Renal cortical epithelial cell (primary cell): ENCODE measurements around the gene HIF1A. TPM values are rescaled to one million over a fixed set of nuclear protein-coding genes. Genes with fewer than 3 reads are reported as not detected.
"Not testable (repeated sequence)": the region's sequence is repeated elsewhere in the genome, so short reads cannot be mapped to it uniquely, and the experiment has no call there.

Source experiments
- DNase-seq: peaks from one replicate; pipeline ENCODE4 v3.0.0-alpha.2; 2011; ENCODE audit warnings: low read depth
- total RNA-seq: library from RNA; depleted of rRNA; stranded (reverse); fragments of >200 nt; gene quantifications from 2 replicates; pipeline ENCODE4 v1.2.3, GENCODE V29; 2014

Gene HIF1A
- total RNA-seq, result 443 and 1,090 TPM in 2 replicates

DNA sequence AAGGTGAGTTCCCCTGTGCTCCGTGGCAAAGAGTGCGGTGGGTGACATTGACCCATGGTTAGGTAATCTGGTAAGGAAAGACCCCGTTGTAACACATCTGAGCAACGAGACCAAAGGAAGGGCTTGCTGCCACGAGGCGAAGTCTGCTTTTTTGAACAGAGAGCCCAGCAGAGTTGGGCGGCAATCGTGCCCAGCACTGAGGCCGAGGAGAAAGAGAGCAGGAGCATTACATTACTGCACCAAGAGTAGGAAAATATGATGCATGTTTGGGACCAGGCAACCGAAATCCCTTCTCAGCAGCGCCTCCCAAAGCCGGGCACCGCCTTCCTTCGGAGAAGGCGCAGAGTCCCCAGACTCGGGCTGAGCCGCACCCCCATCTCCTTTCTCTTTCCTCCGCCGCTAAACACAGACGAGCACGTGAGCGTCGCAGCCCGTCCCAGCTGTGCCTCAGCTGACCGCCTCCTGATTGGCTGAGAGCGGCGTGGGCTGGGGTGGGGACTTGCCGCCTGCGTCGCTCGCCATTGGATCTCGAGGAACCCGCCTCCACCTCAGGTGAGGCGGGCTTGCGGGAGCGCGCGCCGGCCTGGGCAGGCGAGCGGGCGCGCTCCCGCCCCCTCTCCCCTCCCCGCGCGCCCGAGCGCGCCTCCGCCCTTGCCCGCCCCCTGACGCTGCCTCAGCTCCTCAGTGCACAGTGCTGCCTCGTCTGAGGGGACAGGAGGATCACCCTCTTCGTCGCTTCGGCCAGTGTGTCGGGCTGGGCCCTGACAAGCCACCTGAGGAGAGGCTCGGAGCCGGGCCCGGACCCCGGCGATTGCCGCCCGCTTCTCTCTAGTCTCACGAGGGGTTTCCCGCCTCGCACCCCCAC is at the start of gene HIF1A:
TSS of gene HIF1A (plus strand) at position 684 of the 865 bp plus-strand sequence. CDS start 292 bp downstream, outside the sequence.
- DNase-seq, result peak; percentile 96

DNA sequence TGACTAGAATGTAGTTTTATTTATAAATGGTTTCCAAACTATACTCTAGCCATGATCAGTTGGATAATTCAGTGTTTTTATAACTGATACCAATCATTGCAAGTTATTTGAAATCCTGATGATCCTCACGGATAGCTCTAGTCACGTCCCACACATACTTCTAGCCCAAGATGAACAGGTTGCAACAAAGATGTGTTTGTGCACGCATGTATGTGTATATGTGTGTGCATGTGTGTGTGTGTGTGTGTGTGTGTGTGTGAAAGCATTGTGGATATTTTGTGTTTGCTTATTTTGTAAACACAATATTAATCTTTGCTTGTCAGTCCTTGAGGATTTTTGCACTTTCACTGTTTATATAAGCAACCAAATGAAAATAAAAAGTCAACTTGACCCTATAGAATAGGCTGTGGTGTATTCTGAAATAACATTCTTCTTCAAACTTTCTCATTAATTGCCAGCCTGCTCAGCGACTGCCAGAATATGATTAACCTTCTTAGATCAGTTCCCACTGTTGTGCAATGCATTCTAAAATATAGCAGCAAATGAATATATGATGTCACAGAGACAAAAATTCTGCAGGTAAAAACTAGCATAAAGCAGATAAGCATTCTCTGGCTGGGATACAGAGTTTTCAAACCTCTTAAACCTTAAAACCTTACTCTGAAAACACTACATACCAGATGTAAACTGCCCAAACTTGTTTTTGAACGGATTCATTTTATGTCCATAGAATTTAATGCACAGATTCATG is 48.8 kb upstream of the HIF1A start:
- no peak for DNase-seq

DNA sequence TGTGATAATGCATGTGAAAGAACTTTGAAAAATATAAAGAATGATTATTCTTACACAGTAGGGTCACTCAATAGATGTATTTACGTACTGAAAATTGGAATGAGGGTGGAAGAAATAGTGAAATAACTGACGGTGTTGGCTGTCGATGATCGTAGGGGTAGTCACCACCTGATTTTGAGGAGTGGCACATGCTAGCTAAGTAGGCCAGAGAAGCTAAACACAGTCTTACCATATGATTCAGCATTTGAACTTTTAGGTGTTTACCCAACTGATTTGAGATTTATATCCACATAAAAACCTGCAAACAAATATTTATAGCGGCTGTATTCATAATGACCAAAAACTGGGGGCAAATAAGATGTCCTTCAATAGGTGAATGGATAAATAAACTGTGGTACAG is 47.6 kb upstream of the HIF1A start:
- DNase-seq, result no peak

DNA sequence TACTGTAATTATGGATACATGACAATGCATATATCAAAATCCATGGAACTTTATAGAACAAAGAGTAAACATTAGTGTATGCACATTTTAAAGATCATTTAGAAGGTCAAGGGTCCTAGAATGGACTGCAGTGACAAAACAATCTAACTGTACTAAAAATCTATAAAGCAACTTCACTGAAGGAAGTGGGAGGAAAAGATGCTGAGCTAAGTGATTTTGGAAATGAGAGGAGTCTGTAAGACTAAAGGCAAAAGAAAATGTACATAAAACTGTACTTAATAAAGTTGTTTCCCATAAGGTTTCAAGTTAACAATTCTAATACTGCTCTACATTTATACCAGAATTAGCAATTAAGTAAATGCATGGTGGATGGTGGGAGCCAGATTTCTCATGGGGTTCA is 46.9 kb upstream of the HIF1A start:
- no peak for DNase-seq

DNA sequence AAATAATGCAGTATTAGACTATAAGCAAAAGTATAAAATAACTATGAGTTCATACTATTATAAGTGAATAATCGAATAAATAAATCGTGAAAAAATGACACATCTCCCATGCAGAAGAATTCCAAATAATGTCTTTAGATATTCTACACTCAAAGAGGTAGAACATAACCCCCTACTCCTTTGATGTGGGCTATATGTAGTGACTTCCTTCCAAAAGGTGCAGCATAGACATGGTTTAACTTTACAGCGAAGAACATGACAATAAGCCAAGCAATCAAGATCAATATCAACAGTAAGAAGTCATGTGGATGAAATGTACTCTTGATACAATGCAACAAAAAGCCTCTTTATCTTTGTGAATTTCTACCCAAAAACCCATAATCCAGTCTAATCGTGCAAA is 46.0 kb upstream of the HIF1A start:
- no peak for DNase-seq

DNA sequence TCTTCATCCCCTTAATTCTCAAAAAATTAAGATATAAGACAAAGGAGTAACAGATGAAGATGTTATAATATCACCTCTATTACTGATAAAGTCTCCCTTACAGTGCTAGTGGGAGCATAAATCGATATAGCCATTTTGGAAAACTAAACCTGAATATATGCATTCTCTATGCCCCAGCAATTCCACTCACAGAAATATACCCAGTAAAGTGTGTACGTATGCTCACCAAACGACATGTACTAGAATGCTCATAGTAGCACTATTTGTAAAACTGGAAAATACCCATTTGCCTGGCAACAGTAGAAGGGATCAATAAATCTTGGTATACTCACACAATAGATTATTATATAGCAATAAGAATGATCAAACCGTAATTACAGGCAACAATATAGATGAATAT is 44.0 kb upstream of the HIF1A start:
- DNase-seq, result no peak

DNA sequence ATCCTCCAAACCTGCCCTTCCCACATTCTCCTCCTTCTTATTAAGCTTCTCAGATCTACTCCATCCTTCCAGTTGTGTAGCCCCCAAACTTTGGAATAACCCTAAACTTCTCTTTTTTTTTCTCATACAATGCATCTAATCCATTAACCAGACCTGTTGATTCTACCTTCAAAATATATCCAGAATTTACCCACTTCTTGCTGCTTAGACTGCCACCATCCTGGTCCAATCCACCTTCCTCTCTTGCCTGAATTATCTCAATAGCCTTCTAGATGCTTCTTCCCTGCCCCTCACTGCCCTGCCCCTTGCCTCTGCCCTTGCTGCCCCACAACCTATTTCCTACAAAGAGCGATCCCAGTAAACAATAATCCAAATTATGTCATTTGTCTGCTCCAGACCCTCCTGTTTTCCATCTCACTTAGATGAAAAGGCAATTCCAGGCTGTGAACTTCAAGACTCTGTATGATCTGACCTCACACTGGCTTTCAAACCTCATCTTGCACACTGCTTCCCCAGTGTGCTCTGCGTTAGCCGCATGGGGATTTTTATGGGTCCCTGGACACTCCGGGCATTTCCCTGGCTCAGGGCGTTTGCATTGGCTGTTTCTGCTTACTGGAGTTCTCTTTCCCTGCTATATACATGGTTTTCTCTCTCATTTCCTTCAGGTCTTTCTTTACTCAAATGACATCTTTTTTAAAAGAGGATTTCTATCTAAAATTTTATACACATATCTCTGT is 42.6 kb upstream of the HIF1A start:
- DNase-seq, result no peak

DNA sequence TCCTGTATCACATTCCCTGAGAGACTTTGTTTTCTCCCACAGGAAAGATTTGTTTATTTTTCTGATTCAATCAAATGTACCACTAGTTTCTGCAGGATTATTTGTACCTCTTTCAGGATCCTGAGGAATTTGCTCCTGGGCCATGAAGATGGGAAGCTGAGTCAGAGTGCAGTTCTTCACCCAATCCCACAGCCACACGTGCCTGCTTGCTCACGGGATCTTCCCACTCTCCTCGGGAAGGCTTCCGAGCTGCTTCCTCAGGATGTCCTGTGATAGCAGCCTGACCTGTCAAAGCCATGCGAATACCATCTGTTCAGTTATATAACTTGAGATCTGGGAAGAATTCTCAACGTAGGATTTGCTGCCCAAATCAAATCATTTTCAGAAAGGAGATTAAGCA is 41.8 kb upstream of the HIF1A start:
- DNase-seq, result peak; percentile 61

DNA sequence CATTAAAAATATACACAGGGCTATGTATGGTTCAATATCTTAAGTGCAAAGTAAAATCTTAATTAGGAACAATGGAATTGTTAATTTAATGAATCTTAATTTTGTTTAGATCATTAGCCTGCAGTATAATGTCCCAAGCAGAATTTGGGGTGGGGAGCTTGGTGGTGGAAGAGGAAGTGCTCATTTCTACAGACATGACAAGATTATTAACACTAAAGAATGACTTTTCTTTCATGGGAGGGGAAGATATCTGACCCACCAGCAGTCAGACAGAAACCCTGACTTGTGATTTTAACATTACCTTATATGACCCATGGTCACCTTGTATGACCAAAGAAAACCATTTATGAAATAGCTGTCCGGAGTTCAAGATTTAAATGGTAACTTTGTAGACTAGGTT is 41.3 kb upstream of the HIF1A start:
- no peak for DNase-seq

DNA sequence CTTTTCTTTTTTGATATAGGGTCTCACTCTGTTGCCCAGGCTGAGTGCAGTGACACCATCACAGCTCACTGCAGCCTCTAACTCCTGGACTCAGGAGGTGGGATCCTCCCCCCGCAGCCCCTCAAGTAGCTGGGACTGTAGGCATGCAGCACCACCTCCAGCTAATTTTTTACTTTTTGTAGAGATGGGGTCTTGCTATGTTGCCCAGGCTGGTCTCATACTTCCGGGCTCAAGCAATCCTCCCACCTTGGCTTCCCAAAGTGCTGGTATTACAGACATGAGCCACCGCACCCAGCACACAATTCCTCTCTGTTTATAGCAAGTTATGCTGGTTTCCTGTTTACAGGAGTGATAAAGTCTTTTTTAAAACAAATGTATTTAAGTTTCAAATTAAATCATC is 39.5 kb upstream of the HIF1A start:
- DNase-seq, result no peak

DNA sequence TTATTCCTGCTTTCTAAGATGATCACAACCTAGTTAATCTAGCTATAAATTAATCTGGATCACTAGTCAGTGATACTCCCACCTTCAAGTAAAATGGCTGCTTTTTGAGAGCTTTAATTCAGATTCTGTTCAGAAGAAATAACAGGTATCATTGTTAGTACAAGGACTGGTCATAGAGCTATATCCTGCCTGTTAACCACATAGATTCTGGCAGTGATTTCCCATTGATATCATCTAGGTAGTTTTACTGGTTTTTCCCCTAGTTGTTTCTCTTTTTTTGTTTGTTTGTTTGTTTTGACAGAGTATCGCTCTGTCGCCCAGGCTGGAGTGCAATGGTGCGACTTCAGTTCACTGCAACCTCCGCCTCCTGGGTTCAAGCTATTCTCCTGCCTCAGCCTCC is 39.0 kb upstream of the HIF1A start:
- no peak for DNase-seq

DNA sequence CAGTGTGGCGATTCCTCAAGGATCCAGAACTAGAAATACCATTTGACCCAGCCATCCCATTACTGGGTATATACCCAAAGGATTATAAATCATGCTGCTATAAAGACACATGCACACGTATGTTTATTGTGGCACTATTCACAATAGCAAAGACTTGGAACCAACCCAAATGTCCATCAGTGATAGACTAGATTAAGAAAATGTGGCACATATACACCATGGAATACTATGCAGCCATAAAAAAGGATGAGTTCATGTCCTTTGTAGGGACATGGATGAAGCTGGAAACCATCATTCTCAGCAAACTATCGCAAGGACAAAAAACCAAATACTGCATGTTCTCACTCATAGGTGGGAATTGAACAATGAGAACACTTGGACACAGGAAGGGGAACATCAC is 37.2 kb upstream of the HIF1A start:
- DNase-seq, result not testable (repeated sequence)

DNA sequence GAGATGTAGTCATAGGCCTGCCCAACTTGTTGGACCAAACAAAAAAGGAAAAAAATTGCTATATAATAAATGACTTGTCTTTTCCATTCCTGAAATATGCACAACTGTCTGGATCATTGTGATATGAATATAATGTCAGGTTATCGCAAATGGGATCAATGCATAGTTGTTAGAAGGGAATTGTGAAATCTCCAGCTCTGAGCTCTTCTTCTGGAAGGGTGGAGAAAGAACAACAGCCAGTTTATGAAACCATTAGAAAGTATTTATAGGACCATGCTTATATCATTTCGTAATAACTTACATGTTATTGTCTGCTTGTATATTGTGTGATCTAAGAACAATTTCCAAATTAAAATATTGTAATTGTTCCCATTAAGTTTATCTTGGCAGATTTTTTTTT is 35.7 kb upstream of the HIF1A start:
- no peak for DNase-seq

DNA sequence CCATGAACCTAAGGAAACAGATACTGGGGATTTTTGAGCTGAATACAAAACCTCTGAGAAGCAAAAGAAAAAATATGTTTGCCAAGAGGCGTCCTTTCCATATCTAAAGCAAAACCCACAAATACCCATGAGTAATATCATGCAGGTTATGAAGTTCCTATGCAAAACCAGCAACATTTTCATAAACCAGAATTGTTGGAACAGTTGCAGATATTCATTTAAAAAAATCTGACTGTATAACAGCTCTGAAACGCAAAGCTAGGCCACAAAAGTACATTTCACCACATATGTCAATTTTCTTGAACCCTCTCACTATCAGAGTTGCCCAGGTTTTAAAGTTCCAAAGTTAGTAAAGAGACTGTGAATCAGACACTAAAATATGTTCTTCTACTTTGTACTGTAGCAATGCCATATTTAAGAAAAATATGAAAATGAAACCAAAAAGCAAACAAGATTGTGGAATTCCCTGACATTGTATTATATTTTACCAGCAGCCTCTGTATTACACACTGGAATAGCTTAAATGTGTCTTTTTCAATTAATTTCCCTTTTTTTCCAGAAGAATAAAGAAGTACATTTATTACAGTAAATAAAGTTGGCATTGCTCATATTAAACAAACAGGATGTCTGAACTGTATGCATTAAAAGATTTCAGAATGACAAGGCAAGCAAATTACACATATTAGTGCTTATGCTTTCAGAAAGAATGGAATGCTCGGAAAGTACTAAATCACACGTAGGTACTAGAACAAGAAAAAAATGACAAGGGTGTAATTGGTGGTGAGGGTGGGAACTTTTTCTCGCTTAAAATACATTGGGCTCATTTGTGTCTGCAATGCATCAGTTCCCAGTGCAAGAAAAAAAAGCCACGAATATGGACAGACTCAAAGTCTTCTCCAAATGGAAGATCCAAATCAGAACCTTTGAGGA is 33.6 kb upstream of the HIF1A start:
- no peak for DNase-seq

DNA sequence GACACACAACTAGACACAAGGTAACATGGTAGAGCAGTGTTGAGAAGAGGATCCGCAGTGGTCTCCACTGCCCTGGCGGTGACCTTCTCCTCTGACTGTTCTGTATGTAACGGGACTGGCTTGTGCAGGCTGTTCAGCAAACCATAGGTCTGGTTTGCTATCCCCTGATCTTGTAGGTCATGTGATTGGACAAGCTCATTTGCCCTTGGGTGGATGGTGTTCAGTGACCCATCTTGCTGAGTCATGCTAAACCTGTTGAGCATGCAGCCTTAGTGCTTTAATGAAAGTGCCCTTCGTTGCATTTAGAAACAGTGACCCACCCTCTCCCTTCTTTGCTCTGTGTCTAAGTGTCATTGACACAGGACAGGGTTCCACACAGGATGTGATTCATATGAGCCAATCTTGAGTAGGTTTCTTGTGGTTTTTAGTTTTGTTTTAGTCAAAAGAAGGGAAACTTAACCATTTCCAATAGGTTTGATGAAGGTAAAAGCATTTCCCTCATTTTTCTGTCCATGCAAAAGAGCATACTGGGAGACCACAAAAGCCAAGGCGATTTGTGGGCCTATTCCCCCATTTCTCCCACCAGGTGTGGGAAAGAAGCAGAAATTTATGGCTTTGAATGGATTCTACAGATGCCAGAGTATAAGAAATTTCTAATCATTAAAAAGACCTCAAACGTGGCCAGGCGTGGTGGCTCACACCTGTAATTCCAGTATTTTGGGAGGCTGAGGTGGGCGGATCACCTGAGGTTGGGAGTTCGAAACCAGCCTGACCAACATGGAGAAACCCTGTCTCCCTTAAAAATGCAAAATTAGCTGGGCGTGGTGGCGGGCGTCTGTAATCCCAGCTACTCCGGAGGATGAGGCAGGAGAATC is 32.6 kb upstream of the HIF1A start:
- DNase-seq, result peak; percentile 96

DNA sequence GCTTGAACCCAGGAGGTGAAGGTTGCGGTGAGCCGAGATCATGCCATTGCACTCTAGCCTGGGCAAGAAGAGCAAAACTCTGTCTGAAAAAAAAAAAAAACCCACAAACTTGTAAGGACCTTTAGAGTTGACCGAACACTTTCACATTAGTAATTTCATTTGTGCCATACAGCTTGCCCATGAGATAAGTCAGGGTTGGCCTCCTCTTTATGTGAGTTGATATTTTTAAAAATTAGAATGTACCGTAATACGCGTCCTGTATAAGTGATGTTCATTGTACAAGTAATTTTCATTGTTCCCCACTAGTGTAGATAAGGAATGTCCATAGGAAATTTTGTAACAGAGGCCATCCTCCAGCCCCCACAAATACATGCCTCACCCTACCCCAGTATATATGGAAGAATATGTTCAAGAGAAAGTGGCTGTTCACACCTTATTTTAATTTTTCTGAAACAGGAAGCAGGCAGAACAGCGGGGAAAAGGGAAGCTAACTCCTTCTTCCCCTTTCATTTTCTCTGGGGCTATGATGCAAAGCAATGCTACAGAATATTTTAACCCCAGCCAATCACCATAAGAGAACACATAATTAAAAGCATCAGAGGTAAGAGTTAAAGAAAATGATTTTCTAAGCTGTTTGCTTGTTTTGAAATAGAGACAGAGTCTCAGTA is 31.9 kb upstream of the HIF1A start:
- no peak for DNase-seq

DNA sequence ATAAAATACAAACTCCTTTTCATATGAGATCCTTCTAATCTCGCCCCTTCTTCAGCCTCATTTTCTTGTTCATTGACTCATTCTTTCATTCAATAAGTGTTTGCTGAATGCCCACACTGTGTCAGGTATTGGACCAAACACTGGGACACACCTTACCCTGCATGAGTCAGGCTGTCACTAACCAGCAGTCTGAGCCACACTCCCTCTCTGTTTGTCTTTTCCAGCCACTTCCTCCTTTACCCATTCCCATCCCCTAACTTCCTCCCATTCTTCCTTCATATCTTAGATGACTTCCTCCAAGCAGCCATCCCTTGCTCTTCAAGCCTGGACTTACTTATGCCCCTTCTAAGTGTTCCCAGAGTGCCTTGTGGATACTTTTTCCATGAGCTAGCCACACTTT is 27.0 kb upstream of the HIF1A start:
- peak; percentile 57 for DNase-seq

DNA sequence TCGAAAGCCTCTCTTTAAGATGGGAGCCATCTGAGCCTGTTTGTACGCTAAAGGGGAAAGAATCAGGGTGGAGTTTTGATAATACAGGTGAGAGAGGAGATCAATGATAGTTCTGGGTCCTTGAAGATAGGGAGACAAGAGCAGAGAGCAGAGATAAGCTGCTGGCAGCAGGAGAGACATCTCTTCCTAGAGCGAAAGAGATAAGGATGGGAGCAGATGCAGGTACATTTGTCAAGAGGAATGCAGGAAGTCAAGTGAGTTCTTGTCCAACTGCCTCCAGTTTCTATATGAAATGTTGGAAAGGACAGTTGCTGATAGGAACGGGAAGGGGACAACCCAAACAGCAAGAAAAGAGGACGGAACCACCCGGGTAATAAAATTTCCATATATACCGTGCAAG is 24.7 kb upstream of the HIF1A start:
- DNase-seq, result no peak

DNA sequence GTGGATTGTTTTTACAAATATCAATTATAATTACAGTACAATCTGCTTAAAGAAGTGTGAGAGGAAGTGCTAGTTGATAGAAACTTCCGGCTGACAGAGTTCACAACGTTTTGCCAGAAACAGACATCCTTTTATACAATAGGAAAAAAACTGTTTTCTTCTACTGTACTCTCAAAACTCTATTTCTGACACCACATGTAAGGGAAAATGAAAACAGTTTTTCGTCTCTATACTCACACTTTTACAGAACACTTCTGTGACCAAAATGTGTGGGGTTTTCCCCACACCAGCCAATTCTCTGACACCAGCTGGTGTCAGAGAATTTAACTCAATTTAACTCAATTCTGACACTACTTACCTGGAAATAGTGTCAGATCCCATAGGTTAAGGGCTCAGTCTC is 24.2 kb upstream of the HIF1A start:
- DNase-seq, result no peak

DNA sequence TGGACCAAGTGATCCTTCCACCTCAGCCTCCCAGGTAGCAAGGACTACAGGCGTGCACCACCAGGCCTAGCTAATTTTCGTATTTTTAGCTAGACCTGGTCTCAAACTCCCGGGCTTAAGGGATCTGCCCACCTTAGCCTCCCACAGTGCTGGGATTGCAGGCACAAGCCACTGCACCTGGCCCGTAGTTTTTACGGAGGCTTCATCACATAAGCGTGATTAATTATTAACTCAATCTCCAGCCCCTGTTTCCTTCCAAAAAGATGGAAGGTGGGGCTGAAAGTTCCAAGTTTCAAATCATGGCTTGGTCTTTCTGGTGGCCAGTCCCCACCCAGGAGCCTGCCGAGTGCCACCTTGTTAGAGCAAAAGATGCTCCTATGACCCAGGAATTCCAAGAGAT is 22.5 kb upstream of the HIF1A start:
- no peak for DNase-seq
